ENCODE measurements around the gene SBF2. TPM values are rescaled to one million over a fixed set of nuclear protein-coding genes. Genes with fewer than 3 reads are reported as not detected.

SBF2 gene
- total RNA-seq, 1 experiment from 2014 or later, result 30.2 TPM

GRCh38 chr11:9731256-9731655 is 562.8 kb downstream of the SBF2 start:
- no peak overlapping the region for H4K5ac ChIP-seq (ENCODE audit: insufficient read length, low read depth, low read length)
- peak overlapping the region in 1 of 3 experiments; percentile 10; a peak in 1 of 7 replicates for H3K27ac Mint-ChIP-seq
- no peak overlapping the region for H3K9ac ChIP-seq (ENCODE audit: extremely low read depth, insufficient read length, low read length)
- no peak overlapping the region for H2AFZ ChIP-seq (ENCODE audit: low read length)
- H2BK20ac ChIP-seq (ENCODE audit: low read depth, low read length, poor library complexity, severe bottlenecking), result no peak overlapping the region
- H2BK5ac ChIP-seq (ENCODE audit: insufficient read length, low read length), result no peak overlapping the region
- no peak overlapping the region for H3T11ph ChIP-seq (ENCODE audit: low read length)
- no peak overlapping the region for H2BK12ac ChIP-seq (ENCODE audit: insufficient read length, low read depth, low read length)
- H2AK5ac ChIP-seq (ENCODE audit: insufficient read length, low read length), result no peak overlapping the region
- no peak overlapping the region for H2BK120ac ChIP-seq (ENCODE audit: low read depth, low read length, poor library complexity, severe bottlenecking)
- H3K79me1 ChIP-seq (ENCODE audit: insufficient read depth, low read depth, low read length, poor library complexity, severe bottlenecking), result no peaks in the 10 kb centered on the region
- H3K23ac ChIP-seq (ENCODE audit: insufficient read length, low read depth, low read length), result no peak overlapping the region
- H4K91ac ChIP-seq (ENCODE audit: insufficient read length, low read depth, low read length), result no peak overlapping the region
- no peaks in the 10 kb centered on the region for H3K79me2 ChIP-seq (ENCODE audit: insufficient read depth, low read length)
- no peak for DNase-seq
- H3K4ac ChIP-seq (ENCODE audit: low read depth, low read length), result no peak overlapping the region
- H3K36me3 Mint-ChIP-seq (ENCODE audit: insufficient read depth in 1 of 3, low read depth in 3 of 3), result peaks cover 22 to 60% (median 42%) of the 10 kb centered on the region in 3 experiments; a peak in 6 of 7 replicates
- no CpG with 5 or more reads among the region's 1 CpG for WGBS (ENCODE audit: extremely low coverage, insufficient read length, low lambda C conversion rate)
- H3K18ac ChIP-seq (ENCODE audit: insufficient read length, low read depth, low read length), result no peak overlapping the region
- no peaks in the 10 kb centered on the region for H4K20me1 ChIP-seq (ENCODE audit: control insufficient read depth, insufficient read depth, insufficient read length)
- H3K27ac ChIP-seq (ENCODE audit: insufficient read length, low read depth, low read length), result no peak overlapping the region
- H3K4me3 Mint-ChIP-seq, result no peak overlapping the region
- H4K8ac ChIP-seq (replicated peaks; ENCODE audit: insufficient read length, low read depth, low read length), result no peak overlapping the region
- no peak overlapping the region for H2BK15ac ChIP-seq (ENCODE audit: low read depth, low read length)
- H3K4me1 ChIP-seq (ENCODE audit: insufficient read depth, low read length), result no peaks in the 10 kb centered on the region
- H3K4me2 ChIP-seq (ENCODE audit: insufficient read depth, insufficient read length, low read length), result no peak overlapping the region
- H3K9me3 ChIP-seq (ENCODE audit: control insufficient read depth, low read depth, low read length), result no peaks in the 10 kb centered on the region
- no peaks in the 10 kb centered on the region for H3K27me3 ChIP-seq (ENCODE audit: insufficient read depth, low read length)
- H3K4me1 Mint-ChIP-seq, result peaks cover 0 to 4% of the 10 kb centered on the region in 2 experiments; a peak in 1 of 4 replicates
- no peaks in the 10 kb centered on the region for H3K23me2 ChIP-seq (ENCODE audit: insufficient read length, low read depth, low read length, poor library complexity, severe bottlenecking)
- H3K9me3 Mint-ChIP-seq, result no peaks in the 10 kb centered on the region
- no peak overlapping the region for H3K14ac ChIP-seq (ENCODE audit: insufficient read depth, low read length)
- no peak for TF ChIP-seq CTCF (conservative IDR thresholded peaks at IDR 0.05)
- no peaks in the 10 kb centered on the region for H3K27me3 Mint-ChIP-seq (ENCODE audit: low read depth)
- no peak overlapping the region for H3K56ac ChIP-seq (ENCODE audit: insufficient read length, low read depth, low read length)

Other genes starting within 250 kb of the SBF2 start
- 99.1 and 106 TPM in 2 replicates for gene ADM, start 10.9 kb upstream of the SBF2 start, total RNA-seq (2021)
- gene AMPD3, start 161.0 kb upstream of the SBF2 start, total RNA-seq (2021), result 4.6 and 5.9 TPM in 2 replicates
- gene RNF141, start 247.0 kb upstream of the SBF2 start, total RNA-seq (2021), result 23.7 and 24.7 TPM in 2 replicates

Data from H9 (cell line).